WTC11 (cell line): ENCODE measurements around the gene FAM163A. TPM values are rescaled to one million over a fixed set of nuclear protein-coding genes. Genes with fewer than 3 reads are reported as not detected.

Experiments used
- ATAC-seq: fragments of 200-7000 bp; cut with Tn5 transposase; 2 replicates; pipeline ENCODE4 v1.10.0; 2021; ENCODE audit warnings: mild to moderate bottlenecking, moderate library complexity
- CTCF ChIA-PET: fragments of 300-600 bp; sonication (Branson Sonifier 250); formaldehyde crosslinking; loops from one replicate; lab custom pipeline; 2021; ENCODE audit warnings: antibody characterized with exemption; lab: Charles Lee
- POLR2A ChIA-PET: fragments of 350-600 bp; sonication (Branson Sonifier 250); formaldehyde crosslinking; loops from one replicate; lab custom pipeline; 2021; ENCODE audit warnings: antibody characterized with exemption; lab: Charles Lee
- DNase-seq: peaks from one replicate; pipeline ENCODE4 v3.0.0; 2021; ENCODE audit warnings: low spot score
- H3K27ac Mint-ChIP-seq: 2 replicates; pipeline ENCODE4 v1.8.0; 2021; ENCODE audit warnings: mixed read lengths
- H3K27me3 Mint-ChIP-seq: 2 replicates; pipeline ENCODE4 v1.8.0; 2021; ENCODE audit warnings: low read depth, mild to moderate bottlenecking, moderate library complexity, mixed read lengths
- H3K36me3 Mint-ChIP-seq: 2 replicates; pipeline ENCODE4 v1.8.0; 2021; ENCODE audit warnings: mixed read lengths
- H3K4me1 Mint-ChIP-seq: 2 replicates; pipeline ENCODE4 v1.8.0; 2022; ENCODE audit warnings: mixed read lengths
- H3K4me3 Mint-ChIP-seq: 2 replicates; pipeline ENCODE4 v1.8.0; 2021; ENCODE audit warnings: mild to moderate bottlenecking, moderate library complexity, mixed read lengths
- H3K9me3 Mint-ChIP-seq: 2 replicates; pipeline ENCODE4 v1.8.0; 2021; ENCODE audit warnings: mixed read lengths
- AFF4 ChIP-seq: sonication (generic); formaldehyde crosslinking; IDR thresholded peaks from 2 replicates; pipeline ENCODE4 v1.8.1; 2023; ENCODE audit warnings: mild to moderate bottlenecking, missing genetic modification reagents, borderline replicate concordance
- AR ChIP-seq: fragments of 250-450 bp; sonication (Bioruptor Pico); IDR thresholded peaks from 2 replicates; pipeline ENCODE4 v1.9.0; 2021; ENCODE audit warnings: mild to moderate bottlenecking
- ATF2 ChIP-seq: sonication (generic); formaldehyde crosslinking; IDR thresholded peaks from 2 replicates; pipeline ENCODE4 v1.8.1; 2022; ENCODE audit warnings: low read depth, missing genetic modification reagents, borderline replicate concordance
- E2F5 ChIP-seq: sonication (generic); formaldehyde crosslinking; IDR thresholded peaks from 2 replicates; pipeline ENCODE4 v1.8.1; 2022; ENCODE audit warnings: mild to moderate bottlenecking, moderate library complexity, missing genetic modification reagents
- ESRRA ChIP-seq: sonication (generic); formaldehyde crosslinking; IDR thresholded peaks from 2 replicates; pipeline ENCODE4 v1.8.1; 2022; ENCODE audit warnings: mild to moderate bottlenecking, missing genetic modification reagents, borderline replicate concordance
- IRF2 ChIP-seq: sonication (generic); formaldehyde crosslinking; IDR thresholded peaks from 2 replicates; pipeline ENCODE4 v1.8.0; 2022; ENCODE audit warnings: low read depth, missing genetic modification reagents, borderline replicate concordance
- KAT7 ChIP-seq: sonication (generic); formaldehyde crosslinking; IDR thresholded peaks from 2 replicates; pipeline ENCODE4 v1.8.1; 2023; ENCODE audit warnings: missing genetic modification reagents, mild to moderate bottlenecking, borderline replicate concordance
- MLX ChIP-seq: sonication (generic); formaldehyde crosslinking; IDR thresholded peaks from 2 replicates; pipeline ENCODE4 v1.8.1; 2023; ENCODE audit warnings: mild to moderate bottlenecking, missing genetic modification reagents, moderate library complexity
- NFATC4 ChIP-seq: fragments of 250-450 bp; sonication (Bioruptor Pico); IDR thresholded peaks from 2 replicates; pipeline ENCODE4 v1.9.0; 2021; ENCODE audit warnings: mild to moderate bottlenecking
- SMAD3 ChIP-seq: sonication (generic); formaldehyde crosslinking; IDR thresholded peaks from 2 replicates; pipeline ENCODE4 v1.8.0; 2022; ENCODE audit warnings: missing genetic modification reagents, mild to moderate bottlenecking, borderline replicate concordance
- SOX15 ChIP-seq: fragments of 250-450 bp; sonication (Bioruptor Pico); IDR thresholded peaks from 2 replicates; pipeline ENCODE4 v1.9.0; 2021; ENCODE audit warnings: mild to moderate bottlenecking
- STAT6 ChIP-seq: sonication (generic); formaldehyde crosslinking; conservative IDR thresholded peaks from 2 replicates; pipeline ENCODE4 v1.8.1; 2023; ENCODE audit warnings: mild to moderate bottlenecking, low read depth, missing genetic modification reagents, moderate library complexity
- TEAD4 ChIP-seq: sonication (generic); formaldehyde crosslinking; IDR thresholded peaks from 2 replicates; pipeline ENCODE4 v1.8.0; 2022; ENCODE audit warnings: mild to moderate bottlenecking, missing genetic modification reagents
- ZBTB21 ChIP-seq: sonication (generic); formaldehyde crosslinking; IDR thresholded peaks from 2 replicates; pipeline ENCODE4 v1.8.1; 2023; ENCODE audit warnings: mild to moderate bottlenecking, missing genetic modification reagents, borderline replicate concordance
- ZNF121 ChIP-seq: sonication (generic); formaldehyde crosslinking; IDR thresholded peaks from 2 replicates; pipeline ENCODE4 v1.8.0; 2023; ENCODE audit warnings: missing genetic modification reagents
- ZNF281 ChIP-seq: sonication (generic); formaldehyde crosslinking; IDR thresholded peaks from 2 replicates; pipeline ENCODE4 v1.8.0; 2023; ENCODE audit warnings: mild to moderate bottlenecking, missing genetic modification reagents
- total RNA-seq: library from RNA; stranded (reverse); gene quantifications from 3 replicates; pipeline ENCODE4 v1.2.3, GENCODE V29; 2021

Gene FAM163A
- total RNA-seq, 1 experiment from 2014 or later = 0.07 TPM

GRCh38 chr1:179729881-179730280, 13.2 kb upstream of the FAM163A start:
- H3K36me3 Mint-ChIP-seq = no peaks in the 10 kb centered on the region
- H3K27ac Mint-ChIP-seq = no peak overlapping the region
- DNase-seq = no peak
- no peak overlapping the region for H3K4me3 Mint-ChIP-seq
- no peaks in the 10 kb centered on the region for H3K9me3 Mint-ChIP-seq
- ATAC-seq = no peak
- TF ChIP-seq ZNF121 (CRISPR knock-in tag) (no peak), KAT7 (CRISPR knock-in tag) (no peak), SOX15 (CRISPR knock-in tag) (no peak), ZNF281 (no peak), TEAD4 (CRISPR knock-in tag) (no peak), ATF2 (CRISPR knock-in tag) (no peak), MLX (no peak), IRF2 (CRISPR knock-in tag) (no peak), ESRRA (no peak), E2F5 (CRISPR knock-in tag) (no peak), AR (CRISPR knock-in tag) (no peak), NFATC4 (CRISPR knock-in tag) (no peak), ZBTB21 (CRISPR knock-in tag) (no peak)
- H3K27me3 Mint-ChIP-seq = no peaks in the 10 kb centered on the region
- H3K4me1 Mint-ChIP-seq = no peaks in the 10 kb centered on the region
- CTCF ChIA-PET = interaction anchor here (0.9 to 8.5 kb wide), 4 partner anchors 24 to 438 kb away, joined by 3 to 63 read pairs (median 13); no protein-coding TSS in a partner anchor
- POLR2A ChIA-PET = no interaction called here

GRCh38 chr1:179731643-179732042, 11.4 kb upstream of the FAM163A start:
- H3K36me3 Mint-ChIP-seq = no peaks in the 10 kb centered on the region
- H3K4me3 Mint-ChIP-seq = no peak overlapping the region
- no peaks in the 10 kb centered on the region for H3K9me3 Mint-ChIP-seq
- H3K27ac Mint-ChIP-seq = no peak overlapping the region
- H3K27me3 Mint-ChIP-seq = no peaks in the 10 kb centered on the region
- POLR2A ChIA-PET = no interaction called here
- DNase-seq (no peak), ATAC-seq (no peak)
- no peaks in the 10 kb centered on the region for H3K4me1 Mint-ChIP-seq
- CTCF ChIA-PET = interaction anchor here (1.2 to 8.5 kb wide), 5 partner anchors 25 to 447 kb away, joined by 3 to 63 read pairs (median 7); no protein-coding TSS in a partner anchor
- TF ChIP-seq STAT6 (CRISPR knock-in tag) (no peak), ZNF281 (no peak), AFF4 (no peak), SMAD3 (no peak)
